SK-N-SH (cell line): ENCODE results near the gene LHFPL4. TPM values are rescaled to one million over a fixed set of nuclear protein-coding genes. Genes with fewer than 3 reads are reported as not detected.

Source experiments
- CTCF ChIA-PET: fragments of 300-600, 350-600 bp; formaldehyde crosslinking; extraction: SDS; loops from one replicate; lab custom pipeline; 2021; lab: Yijun Ruan, JAX
- POLR2A ChIA-PET: fragments of 350-600 bp; sonication (Branson Sonifier 250); formaldehyde crosslinking; extraction: SDS; loops from one replicate; lab custom pipeline; 2020; ENCODE audit warnings: antibody characterized with exemption, inconsistent platforms; lab: Yijun Ruan, JAX
- DNase-seq: peaks from one replicate; pipeline ENCODE4 v3.0.0; 2012
- H2AFZ ChIP-seq: fragments of 200-600 bp; sonication (generic); 2 replicates; pipeline ENCODE4 v1.8.1; 2016; ENCODE audit warnings: antibody characterized with exemption, mild to moderate bottlenecking, low read depth
- H3F3A ChIP-seq: fragments of 200-600 bp; sonication (generic); replicated peaks from 2 replicates; pipeline ENCODE3; 2016; ENCODE audit warnings: antibody characterized with exemption, mild to moderate bottlenecking; ENCODE audit not compliant: insufficient read depth
- H3K27ac ChIP-seq, 2 experiments: fragments of 200-500 bp in 1 of 2; fragments of 200-600 bp in 1 of 2; sonication (Bioruptor generic) in 1 of 2; sonication (generic), shearing (Covaris generic) in 1 of 2; 2 replicates each; pipeline versions ENCODE4 v1.5.1 to v1.6.1; 2014 to 2016; ENCODE audit warnings: low read depth in 2 of 2, inconsistent platforms in 1 of 2, low read length in 1 of 2, mild to moderate bottlenecking in 1 of 2, mixed read lengths in 1 of 2
- H3K27me3 ChIP-seq: fragments of 200-600 bp; sonication (generic), shearing (Covaris generic); 2 replicates; pipeline ENCODE4 v1.6.1; 2016; ENCODE audit warnings: mixed run types; ENCODE audit not compliant: insufficient read depth
- H3K36me3 ChIP-seq, 2 experiments: fragments of 200-500 bp in 1 of 2; fragments of 200-600 bp in 1 of 2; sonication (Bioruptor generic) in 1 of 2; sonication (generic) in 1 of 2; replicated peaks in 1 of 2; 2 replicates each; pipeline versions ENCODE3 to v1.5.1; 2014 to 2016; ENCODE audit warnings: low read length in 1 of 2, mild to moderate bottlenecking in 1 of 2; ENCODE audit not compliant: insufficient read depth in 2 of 2, control insufficient read depth in 1 of 2
- H3K4me1 ChIP-seq, 2 experiments: fragments of 200-500 bp in 1 of 2; fragments of 200-600 bp in 1 of 2; sonication (Bioruptor generic) in 1 of 2; sonication (generic), shearing (Covaris generic) in 1 of 2; 2 replicates each; pipeline versions ENCODE4 v1.5.1 to v1.6.1; 2014 to 2016; ENCODE audit warnings: low read depth in 1 of 2, low read length in 1 of 2, mixed run types in 1 of 2; ENCODE audit not compliant: insufficient read depth in 2 of 2, control insufficient read depth in 1 of 2
- H3K4me2 ChIP-seq: fragments of 200-600 bp; sonication (generic), shearing (Covaris generic); 2 replicates; pipeline ENCODE4 v1.6.1; 2017; ENCODE audit warnings: mixed run types
- H3K4me3 ChIP-seq, 2 experiments: fragments of 200-500 bp in 1 of 2; fragments of 200-600 bp in 1 of 2; sonication (Bioruptor generic) in 1 of 2; sonication (generic), shearing (Covaris generic) in 1 of 2; 2 replicates each; pipeline versions ENCODE4 v1.5.1 to v1.8.1; 2014 to 2016; ENCODE audit warnings: low read depth in 2 of 2, inconsistent platforms in 1 of 2, low read length in 1 of 2, mild to moderate bottlenecking in 1 of 2, mixed read lengths in 1 of 2, moderate library complexity in 1 of 2
- H3K79me2 ChIP-seq: fragments of 200-600 bp; sonication (generic); 2 replicates; pipeline ENCODE4 v1.8.1; 2017; ENCODE audit warnings: mild to moderate bottlenecking; ENCODE audit not compliant: insufficient read depth
- H3K9ac ChIP-seq: fragments of 200-600 bp; sonication (generic); 2 replicates; pipeline ENCODE4 v1.6.1; 2017; ENCODE audit warnings: mixed run types
- H3K9me2 ChIP-seq: fragments of 200-600 bp; sonication (generic); 2 replicates; pipeline ENCODE4 v1.6.1; 2017; ENCODE audit warnings: mixed run types
- H3K9me3 ChIP-seq: fragments of 200-600 bp; sonication (generic); 2 replicates; pipeline ENCODE4 v1.6.1; 2017; ENCODE audit warnings: mixed run types, mild to moderate bottlenecking, moderate library complexity
- H4K20me1 ChIP-seq: fragments of 200-600 bp; sonication (generic); 2 replicates; pipeline ENCODE4 v1.6.1; 2017; ENCODE audit warnings: mild to moderate bottlenecking, mixed run types; ENCODE audit not compliant: insufficient read depth
- ELF1 ChIP-seq: IDR thresholded peaks from 2 replicates; pipeline ENCODE4 v1.4.0; 2012
- FOXJ3 ChIP-seq: sonication (generic); formaldehyde crosslinking; IDR thresholded peaks from 2 replicates; pipeline ENCODE4 v1.5.1; 2020; ENCODE audit warnings: mild to moderate bottlenecking, missing genetic modification reagents
- GATA2 ChIP-seq: sonication (generic); formaldehyde crosslinking; IDR thresholded peaks from 2 replicates; pipeline ENCODE4 v1.5.0; 2020; ENCODE audit warnings: mild to moderate bottlenecking, missing genetic modification reagents
- JUND ChIP-seq: IDR thresholded peaks from 2 replicates; pipeline ENCODE4 v1.4.0; 2012
- RAD21 ChIP-seq: IDR thresholded peaks from 2 replicates; pipeline ENCODE4 v1.6.1; 2012; ENCODE audit warnings: mild to moderate bottlenecking, low read length
- RCOR1 ChIP-seq: fragments of 150-350 bp; IDR thresholded peaks from 2 replicates; pipeline ENCODE4 v1.6.1; 2017; ENCODE audit warnings: antibody characterized with exemption, low read length
- RFX5 ChIP-seq: IDR thresholded peaks from 2 replicates; pipeline ENCODE4 v1.6.1; 2012; ENCODE audit warnings: mild to moderate bottlenecking, improper control_type of control experiment, low read length
- SIN3A ChIP-seq: IDR thresholded peaks from 2 replicates; pipeline ENCODE4 v1.6.1; 2012; ENCODE audit warnings: low read depth, mild to moderate bottlenecking, low read length, moderate library complexity, borderline replicate concordance
- WGBS: methylation state at CpG from one replicate; pipeline ENCODE4 v1.1.6; 2017; ENCODE audit warnings: low lambda C conversion rate; 5-methylcytosine and 5-hydroxymethylcytosine counted together
- polyA plus RNA-seq, 3 experiments: library from polyadenylated mRNA; depleted of rRNA; stranded (reverse); fragments of >200 nt; gene quantifications; 2 replicates each; pipeline ENCODE4 v1.2.3, GENCODE V29; 2012

LHFPL4 gene
- polyA plus RNA-seq, 1 of the 3 experiments (the other 2 are of a cell fraction): 0.39 TPM

- Histone ChIP-seq H3K27me3 (no peaks in the 10 kb centered on the region), H4K20me1 (no peaks in the 10 kb centered on the region), H3K36me3 (peaks cover 87 to 89% of the 10 kb centered on the region in 2 experiments), H3K9me2 (no peaks in the 10 kb centered on the region), H3K9ac (no peak overlapping the region), H2AFZ (no peak overlapping the region), H3F3A (peaks cover 19% of the 10 kb centered on the region), H3K79me2 (peaks cover 64% of the 10 kb centered on the region), H3K9me3 (no peaks in the 10 kb centered on the region), H3K27ac (no peak overlapping the region), H3K4me1 (no peaks in the 10 kb centered on the region), H3K4me3 (no peak overlapping the region), H3K4me2 (no peak overlapping the region)
- TF ChIP-seq RFX5: no peak
- no peak for TF ChIP-seq ELF1
- TF ChIP-seq RCOR1: no peak
- no peak for TF ChIP-seq GATA2 (CRISPR knock-in tag)
- no peak for TF ChIP-seq FOXJ3 (CRISPR knock-in tag)
- no peak for TF ChIP-seq JUND
- TF ChIP-seq SIN3A: no peak
- TF ChIP-seq RAD21: no peak
- DNase-seq: no peak
- ChIA-PET CTCF (no interaction called here), POLR2A (no interaction called here)
- 100% methylated on average over 1 of the region's 1 CpG for WGBS
These were observed 105.0 kb downstream of the LHFPL4 start for GRCh38 chr3:9448643-9449042.

Other genes with a start within 250 kb of the LHFPL4 start
- gene THUMPD3, start 190.8 kb downstream of the LHFPL4 start, polyA plus RNA-seq (2012; rRNA removed): 27.1 and 34.2 TPM in 2 replicates
- gene SETD5, start 156.2 kb downstream of the LHFPL4 start, polyA plus RNA-seq (2012; rRNA removed): 32.3 and 39.5 TPM in 2 replicates
- 29.3 and 37.1 TPM in 2 replicates for gene MTMR14, start 95.7 kb upstream of the LHFPL4 start, polyA plus RNA-seq (2012; rRNA removed)
- gene CPNE9, start 150.0 kb upstream of the LHFPL4 start, polyA plus RNA-seq (2012; rRNA removed): 0.03 and 0.06 TPM in 2 replicates
- 12.0 and 13.0 TPM in 2 replicates for gene BRPF1, start 177.9 kb upstream of the LHFPL4 start, polyA plus RNA-seq (2012; rRNA removed)
- gene OGG1, start 196.1 kb upstream of the LHFPL4 start, polyA plus RNA-seq (2012; rRNA removed): 26.8 and 30.9 TPM in 2 replicates
- 44.9 and 47.1 TPM in 2 replicates for gene CAMK1, start 216.1 kb upstream of the LHFPL4 start, polyA plus RNA-seq (2012; rRNA removed)
- 84.1 and 102 TPM in 2 replicates for gene TADA3, start 238.7 kb upstream of the LHFPL4 start, polyA plus RNA-seq (2012; rRNA removed)
- gene ARPC4, start 239.3 kb upstream of the LHFPL4 start, polyA plus RNA-seq (2012; rRNA removed): 220 and 233 TPM in 2 replicates